NCI-H146 treated with DMSO at 0.1 percent for 48 hours (cell line): ENCODE data around the gene MADD.

Experiments
- DNase-seq: peaks from one replicate; lab custom pipeline; 2025; ENCODE audit not compliant: unreplicated experiment; lab: John Stamatoyannopoulos, UW

The MADD gene

DNA sequence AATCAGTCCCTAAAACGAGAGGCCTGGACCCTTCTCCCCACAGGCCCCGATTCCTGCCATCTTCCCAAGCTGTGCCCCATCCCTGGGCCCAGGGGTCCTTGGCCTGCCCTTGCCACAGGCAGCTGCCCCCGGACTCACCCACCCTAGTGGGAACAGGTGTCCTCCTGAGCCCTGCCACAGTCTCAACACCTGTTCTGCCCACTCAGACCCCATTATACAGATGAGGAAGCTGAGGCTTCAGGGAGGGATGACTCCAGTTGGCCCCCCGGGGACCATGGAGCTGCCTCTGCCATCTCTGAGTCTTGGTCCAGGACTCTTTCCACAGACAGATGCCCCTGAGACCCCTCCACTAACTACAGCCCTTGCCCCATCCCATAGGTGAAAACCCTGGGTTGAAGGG, 66.7 kb downstream of the MADD start:
- no peak for DNase-seq

DNA sequence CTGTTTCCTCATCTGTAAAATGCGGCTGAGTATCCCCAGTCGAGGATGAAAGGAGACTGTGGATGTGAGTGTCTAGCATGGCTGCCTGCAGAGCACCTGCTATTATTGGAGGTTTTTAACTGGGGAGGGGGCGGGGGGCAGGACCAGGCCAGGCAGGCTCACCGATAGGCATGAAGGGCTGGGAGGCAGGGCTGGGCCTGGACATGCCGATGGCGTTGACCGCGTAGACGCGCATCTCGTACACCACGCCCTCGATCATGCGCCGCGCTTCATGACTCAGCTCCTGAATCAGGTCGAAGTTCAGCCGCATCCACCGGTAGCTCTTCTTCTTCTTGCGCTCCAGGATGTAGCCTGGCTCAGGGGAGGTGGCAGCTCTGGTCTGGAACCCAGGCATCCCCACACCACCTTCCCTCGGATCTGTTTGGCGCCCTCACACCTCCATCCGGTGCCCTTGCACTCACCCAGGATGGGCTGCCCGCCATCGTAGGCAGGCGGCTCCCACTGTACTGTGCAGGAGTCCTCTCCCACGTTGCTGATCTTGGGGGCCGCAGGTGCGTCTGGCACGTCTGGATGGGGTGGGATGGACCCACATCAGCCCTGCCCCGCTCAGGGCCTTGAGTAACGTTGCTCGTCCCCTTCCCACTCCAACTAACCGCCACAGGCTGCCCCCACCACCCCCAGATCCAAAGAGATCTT, 67.4 kb downstream of the MADD start:
- no peak for DNase-seq

DNA sequence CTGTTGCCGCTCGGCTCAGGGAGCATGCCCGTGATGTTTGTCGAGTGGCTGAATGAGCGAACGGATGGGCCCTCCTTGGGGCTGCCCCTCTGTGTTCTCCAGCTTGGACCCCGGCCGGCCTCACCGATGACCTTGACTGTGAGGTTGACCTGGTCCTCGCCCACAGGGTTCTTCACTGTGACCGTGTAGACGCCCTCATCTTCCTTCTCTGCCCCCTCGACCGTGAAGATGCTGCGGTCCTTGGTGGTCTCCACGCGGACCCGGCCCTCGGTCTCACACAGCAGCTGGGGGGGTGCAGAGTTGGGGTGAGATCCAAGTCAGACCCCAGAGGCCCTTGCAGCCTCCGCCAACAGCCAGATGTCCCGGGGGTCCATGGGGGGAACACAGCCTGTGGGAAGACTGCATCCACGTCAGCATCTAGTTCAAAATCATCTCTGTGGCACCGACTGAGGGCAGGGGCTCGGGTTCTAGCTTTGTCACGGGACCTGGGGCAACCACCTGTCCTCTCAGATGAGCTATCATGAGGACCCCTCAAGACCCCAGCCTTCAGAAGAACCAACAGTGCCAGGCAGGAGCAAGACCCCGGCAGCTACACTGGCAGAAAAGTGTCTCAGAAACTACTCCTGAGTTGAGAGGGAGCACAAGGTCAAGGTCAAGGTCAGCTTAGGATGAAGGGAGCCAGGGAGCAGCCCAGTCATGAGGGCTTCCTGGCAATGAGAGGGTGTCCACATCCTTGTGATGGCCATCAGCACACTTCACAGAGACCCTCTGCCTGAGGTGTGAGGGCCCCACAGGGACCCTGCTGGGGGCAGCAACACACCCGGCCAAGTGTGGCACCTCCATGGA, 68.7 kb downstream of the MADD start:
- no peak for DNase-seq

DNA sequence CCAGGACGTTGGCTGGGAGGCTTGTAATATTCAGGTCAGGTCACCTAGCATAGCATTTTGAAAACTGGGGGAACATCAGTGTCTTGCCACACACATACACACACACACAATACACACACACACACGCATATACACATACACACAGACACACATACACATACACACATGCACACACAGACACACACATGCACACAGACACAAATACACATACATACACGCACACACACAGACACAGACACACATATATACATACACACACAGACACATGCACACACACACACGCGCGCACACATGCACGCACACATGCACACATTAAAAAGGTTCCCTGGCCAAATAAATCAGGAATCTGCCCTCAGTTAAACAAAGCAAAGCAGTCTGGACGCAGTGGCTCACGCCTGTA, 70.1 kb downstream of the MADD start:
- no peak for DNase-seq

GRCh38 chr11:47340980-47341775, 71.2 kb downstream of the MADD start:
- no peak for DNase-seq

GRCh38 chr11:47342036-47342803, 72.3 kb downstream of the MADD start:
- no peak for DNase-seq

DNA sequence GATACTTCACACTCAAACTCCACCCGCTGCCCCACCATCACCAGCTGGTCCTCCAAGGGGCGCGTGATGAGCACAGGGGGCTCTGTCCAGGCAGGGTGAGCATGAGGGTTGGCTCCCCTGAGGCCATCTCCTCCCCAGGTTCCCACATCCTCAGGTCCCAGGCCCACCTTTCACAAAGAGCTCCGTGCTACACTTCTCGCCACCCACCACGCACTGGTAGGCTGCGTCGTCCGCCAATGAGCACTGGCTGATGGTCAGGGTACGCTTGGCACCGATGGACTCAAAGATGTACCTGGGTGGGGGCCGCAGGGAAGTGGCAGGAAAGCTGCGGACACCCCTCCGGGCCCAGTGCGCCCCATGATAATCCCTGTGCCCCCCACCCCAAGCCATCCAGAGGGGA, 72.9 kb downstream of the MADD start:
- DNase-seq: no peak

- no peak for DNase-seq
These were observed 76.1 kb downstream of the MADD start for GRCh38 chr11:47345890-47346563.

- no peak for DNase-seq
These were observed 77.2 kb downstream of the MADD start for GRCh38 chr11:47347137-47347536.

DNA sequence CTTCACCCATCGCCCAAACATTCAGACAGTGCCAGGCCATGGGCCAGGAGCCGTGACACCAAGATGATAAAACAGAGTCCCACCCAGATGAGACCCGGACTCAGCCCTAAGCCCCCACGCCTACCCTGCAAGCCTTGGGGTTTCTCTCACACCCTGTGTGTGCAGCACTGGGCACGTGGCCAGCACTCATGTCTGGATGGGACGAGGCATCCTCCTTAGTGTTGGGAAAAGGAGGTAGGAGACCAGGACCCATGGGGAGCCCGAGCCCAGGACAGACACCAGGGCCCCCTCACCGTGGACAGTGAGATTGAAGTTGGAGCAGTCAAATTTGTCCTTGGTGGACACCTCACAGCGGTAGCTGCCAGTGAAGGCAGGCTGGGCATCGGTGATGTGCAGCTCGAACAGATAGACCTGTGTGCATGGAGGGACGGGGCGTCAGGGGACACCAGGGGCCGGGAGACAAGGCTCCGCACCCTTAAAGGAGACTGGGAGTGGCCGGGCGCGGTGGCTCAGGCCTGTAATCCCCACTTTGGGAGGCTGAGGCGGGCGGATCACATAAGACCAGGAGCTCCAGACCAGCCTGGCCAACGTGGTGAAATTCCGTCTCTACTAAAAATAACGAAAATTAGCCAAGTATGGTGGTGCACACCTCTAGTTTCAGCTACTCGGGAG, 78.3 kb downstream of the MADD start:
- no peak for DNase-seq

DNA sequence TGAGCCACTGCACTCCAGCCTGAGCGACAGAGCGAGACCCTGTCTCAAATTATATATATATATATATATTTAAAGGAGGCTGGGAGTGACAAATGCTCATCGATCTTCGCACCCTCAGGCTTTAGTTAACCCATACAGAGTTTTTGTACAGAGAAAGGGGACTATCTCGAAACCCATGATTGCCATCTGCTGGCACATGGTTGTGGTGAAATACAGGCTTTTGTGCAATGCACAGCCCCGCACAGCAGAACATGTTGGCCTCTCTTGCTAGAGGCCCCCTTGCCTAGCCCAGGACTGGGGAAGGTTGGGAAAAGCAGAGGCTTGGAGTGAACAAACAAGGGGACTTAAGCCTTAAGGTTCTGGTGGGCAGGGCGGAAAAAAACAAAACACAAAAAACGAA, 78.9 kb downstream of the MADD start:
- DNase-seq: no peak

- no peak for DNase-seq
These were observed 79.7 kb downstream of the MADD start for GRCh38 chr11:47349521-47350095.

DNA sequence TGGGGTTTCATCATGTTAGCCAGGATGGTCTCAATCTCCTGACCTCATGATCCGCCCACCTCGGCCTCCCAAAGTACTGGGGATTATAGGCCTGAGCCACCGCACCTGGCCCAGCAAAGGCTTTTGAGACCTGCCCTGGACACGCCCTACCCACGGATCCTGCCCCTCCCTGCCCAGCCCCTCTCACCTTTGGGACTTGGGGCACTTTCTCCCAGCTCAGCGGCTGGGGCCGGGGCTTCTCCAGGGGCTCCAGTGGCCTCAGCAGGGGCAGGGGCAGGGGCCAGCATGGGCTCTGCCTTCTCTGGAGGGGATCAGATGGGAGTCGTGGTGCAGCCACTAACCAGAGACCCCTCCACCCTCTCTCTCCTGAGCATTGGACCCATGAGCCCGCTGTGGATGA, 80.4 kb downstream of the MADD start:
- no peak for DNase-seq

- no peak for DNase-seq
These were observed 81.5 kb downstream of the MADD start for GRCh38 chr11:47351156-47352126.

DNA sequence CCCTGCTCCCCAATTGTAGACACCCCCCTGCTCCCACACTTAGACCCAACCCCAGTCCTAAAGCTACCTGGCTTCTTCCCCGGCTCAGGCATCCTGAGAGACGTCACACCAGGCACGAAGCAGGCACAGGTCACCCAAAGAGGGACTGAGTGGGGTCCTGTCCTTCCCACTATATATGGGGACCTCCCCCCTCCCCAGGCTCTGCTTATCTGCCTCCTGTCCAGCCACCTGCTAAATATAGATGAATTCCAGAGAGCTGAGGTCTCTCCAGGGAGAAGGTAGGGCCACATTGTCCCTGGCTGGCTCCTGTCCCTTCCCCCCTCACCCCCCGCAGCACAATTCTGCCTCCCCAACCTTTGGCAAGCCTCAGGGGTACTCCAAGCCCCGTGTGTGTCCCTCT, 82.6 kb downstream of the MADD start, which contains the start of gene MYBPC3:
TSS of gene MYBPC3 (minus strand) at position 147 of the 400 bp plus-strand sequence. CDS start at position 92, 55 bp downstream.
- DNase-seq: no peak

GRCh38 chr11:47353978-47354774, 84.2 kb downstream of the MADD start:
- DNase-seq: no peak

DNA sequence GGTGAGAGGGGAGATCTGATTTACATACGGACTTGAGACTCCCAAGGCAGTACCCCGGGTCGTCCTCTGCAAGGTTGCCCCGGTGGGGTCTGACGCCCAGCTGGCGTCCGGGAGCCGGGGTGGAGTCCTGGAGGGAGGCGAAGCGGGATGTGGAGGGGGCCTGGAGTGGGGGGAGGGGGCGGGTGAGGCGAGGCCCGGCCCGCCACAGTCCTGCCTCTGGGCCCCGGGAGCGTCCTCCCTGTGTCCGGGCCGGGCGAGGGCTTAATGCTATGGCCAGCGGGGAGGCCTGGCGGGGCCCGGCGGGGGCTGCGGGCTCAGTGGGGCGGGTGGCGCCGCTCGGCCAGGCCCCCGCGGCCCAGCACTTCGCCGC, 85.0 kb downstream of the MADD start:
- DNase-seq: no peak
